Smooth muscle cell (in vitro differentiated cells): ENCODE results near the gene CAPN9. TPM values are rescaled to one million over a fixed set of nuclear protein-coding genes. Genes with fewer than 3 reads are reported as not detected.

Source experiments
- DNase-seq: peaks from one replicate; lab custom pipeline; 2025; ENCODE audit not compliant: unreplicated experiment; lab: John Stamatoyannopoulos, UW
- H2AFZ ChIP-seq: fragments of 200-600 bp; sonication (generic); 2 replicates; pipeline ENCODE4 v1.6.0; 2016; ENCODE audit warnings: antibody characterized with exemption, low read depth, mild to moderate bottlenecking
- H3F3A ChIP-seq: fragments of 200-600 bp; sonication (generic); 2 replicates; pipeline ENCODE4 v1.6.0; 2017; ENCODE audit warnings: antibody characterized with exemption, low read depth
- H3K27ac ChIP-seq: fragments of 200-600 bp; sonication (generic); 2 replicates; pipeline ENCODE4 v1.5.1; 2016; ENCODE audit warnings: low read depth, mild to moderate bottlenecking
- H3K27me3 ChIP-seq: fragments of 200-600 bp; sonication (generic); 2 replicates; pipeline ENCODE4 v1.6.1; 2016; ENCODE audit warnings: low read depth, mild to moderate bottlenecking
- H3K36me3 ChIP-seq: fragments of 200-600 bp; sonication (generic); 2 replicates; pipeline ENCODE4 v1.5.1; 2016; ENCODE audit warnings: low read depth
- H3K4me1 ChIP-seq: fragments of 200-600 bp; sonication (generic); 2 replicates; pipeline ENCODE4 v1.5.1; 2016; ENCODE audit warnings: low read depth
- H3K4me2 ChIP-seq: fragments of 200-600 bp; sonication (generic); 2 replicates; pipeline ENCODE4 v1.6.0; 2016; ENCODE audit warnings: mild to moderate bottlenecking
- H3K4me3 ChIP-seq: fragments of 200-600 bp; sonication (generic); 2 replicates; pipeline ENCODE4 v1.5.1; 2016; ENCODE audit warnings: mild to moderate bottlenecking
- H3K79me2 ChIP-seq: fragments of 200-600 bp; sonication (generic); 2 replicates; pipeline ENCODE4 v1.6.0; 2016; ENCODE audit warnings: low read depth, mild to moderate bottlenecking
- H3K9ac ChIP-seq: fragments of 200-600 bp; sonication (generic); 2 replicates; pipeline ENCODE4 v1.6.0; 2016; ENCODE audit warnings: low read depth
- H3K9me3 ChIP-seq: fragments of 200-600 bp; sonication (generic); replicated peaks from 2 replicates; pipeline ENCODE4 v1.5.1; 2016; ENCODE audit warnings: low read depth
- H4K20me1 ChIP-seq: fragments of 200-600 bp; sonication (generic); 2 replicates; pipeline ENCODE4 v1.6.0; 2016; ENCODE audit warnings: low read depth
- CTCF ChIP-seq: fragments of 200-600 bp; sonication (generic); IDR thresholded peaks from 2 replicates; pipeline ENCODE4 v1.5.1; 2017; ENCODE audit warnings: borderline replicate concordance, mild to moderate bottlenecking, antibody characterized with exemption; ENCODE audit not compliant: insufficient read depth, poor library complexity, severe bottlenecking
- WGBS: methylation state at CpG from one replicate; pipeline ENCODE4 v1.1.7; 2016; ENCODE audit warnings: low lambda C conversion rate; 5-methylcytosine and 5-hydroxymethylcytosine counted together
- polyA plus RNA-seq: library from polyadenylated mRNA; unstranded; fragments of >200 nt; fragmentation: Nextera tagmentation; extraction: Ambion mirVana; gene quantifications from 2 replicates; pipeline ENCODE4 v1.2.1, GENCODE V29; 2016
- total RNA-seq: library from RNA; depleted of rRNA; stranded (reverse); fragments of >200 nt; gene quantifications from 2 replicates; pipeline ENCODE4 v1.2.3, GENCODE V29; 2014

The CAPN9 gene
- total and polyA plus RNA-seq, 2 experiments from 2014 or later: not detected

DNA sequence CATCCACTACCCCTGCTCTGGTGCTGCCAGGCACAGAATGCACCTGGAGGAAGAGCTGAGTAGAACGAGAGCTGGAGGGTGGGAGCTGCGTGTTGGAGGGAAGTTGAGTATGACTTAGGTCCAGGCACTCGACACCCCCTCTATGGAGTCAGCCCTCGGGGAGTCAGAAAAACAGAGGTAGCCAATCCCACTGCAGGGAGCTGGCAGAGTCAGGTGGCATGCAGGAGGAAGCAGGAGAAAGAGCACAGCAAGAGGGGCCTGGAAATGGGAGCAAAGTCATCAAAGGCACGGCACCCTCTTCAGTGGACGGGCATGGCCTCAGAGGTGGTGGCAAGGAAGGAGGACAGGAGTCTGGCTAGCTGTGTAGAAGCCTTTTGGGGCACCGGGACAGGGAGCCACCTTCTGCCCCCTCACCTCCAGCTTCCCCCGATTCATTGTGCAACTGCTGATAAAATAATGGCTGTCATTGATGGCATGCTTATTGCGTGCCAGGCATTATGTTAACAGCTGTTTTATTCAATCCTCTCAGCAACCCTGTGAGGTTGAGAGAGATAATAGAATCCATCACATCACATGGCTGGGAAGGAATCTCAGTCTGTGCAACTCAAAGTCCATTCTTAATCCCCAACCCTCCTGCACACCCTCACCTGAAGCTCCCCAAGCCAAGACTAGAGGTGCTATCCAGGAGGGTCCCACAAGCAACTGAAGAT, 79.1 kb downstream of the CAPN9 start:
- H3K4me1 ChIP-seq: peaks cover 5% of the 10 kb centered on the region
- peaks cover 1% of the 10 kb centered on the region for H3F3A ChIP-seq
- H3K9ac ChIP-seq: no peak overlapping the region
- no peak overlapping the region for H3K4me3 ChIP-seq
- no peak for TF ChIP-seq CTCF
- DNase-seq: no peak
- H4K20me1 ChIP-seq: no peaks in the 10 kb centered on the region
- H3K36me3 ChIP-seq: no peaks in the 10 kb centered on the region
- H3K4me2 ChIP-seq: no peak overlapping the region
- no peak overlapping the region for H2AFZ ChIP-seq
- WGBS: 96% methylated on average over 9 of the region's 9 CpGs
- H3K27ac ChIP-seq: no peak overlapping the region
- no peaks in the 10 kb centered on the region for H3K79me2 ChIP-seq
- no peaks in the 10 kb centered on the region for H3K9me3 ChIP-seq
- H3K27me3 ChIP-seq: no peaks in the 10 kb centered on the region

- H3K36me3 ChIP-seq: no peaks in the 10 kb centered on the region
- H3K9me3 ChIP-seq: no peaks in the 10 kb centered on the region
- no peak for TF ChIP-seq CTCF
- H3K4me2 ChIP-seq: no peak overlapping the region
- no peak overlapping the region for H3K9ac ChIP-seq
- DNase-seq: no peak
- peaks cover 10% of the 10 kb centered on the region for H3F3A ChIP-seq
- H3K4me1 ChIP-seq: peaks cover 5% of the 10 kb centered on the region
- 79% methylated on average over 7 of the region's 7 CpGs for WGBS
- H3K79me2 ChIP-seq: no peaks in the 10 kb centered on the region
- no peaks in the 10 kb centered on the region for H3K27me3 ChIP-seq
- no peak overlapping the region for H2AFZ ChIP-seq
- H3K27ac ChIP-seq: no peak overlapping the region
- H4K20me1 ChIP-seq: no peaks in the 10 kb centered on the region
- H3K4me3 ChIP-seq: no peak overlapping the region
These were observed 80.0 kb downstream of the CAPN9 start for GRCh38 chr1:230827081-230827681.

DNA sequence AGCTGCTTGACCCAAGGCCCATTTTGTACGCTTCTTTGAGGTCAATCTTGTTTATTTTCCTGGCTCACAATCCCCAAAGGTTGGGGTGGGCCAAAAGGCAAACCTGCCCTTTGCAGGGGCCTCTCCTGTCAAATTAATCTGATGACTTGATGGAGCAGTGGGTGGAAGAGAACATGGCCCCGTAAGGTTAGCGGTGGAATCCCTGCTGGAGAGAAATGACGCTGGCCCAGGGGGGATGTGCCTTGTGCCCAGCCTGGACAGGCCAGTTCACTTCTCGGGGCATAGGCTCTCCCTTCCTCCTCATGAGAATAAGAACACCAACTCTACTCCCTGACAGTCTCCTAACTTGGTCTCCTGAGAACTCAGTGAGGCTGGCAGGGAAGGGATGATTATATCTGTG, 80.6 kb downstream of the CAPN9 start:
- peaks cover 11% of the 10 kb centered on the region for H3F3A ChIP-seq
- H3K4me3 ChIP-seq: no peak overlapping the region
- H3K9ac ChIP-seq: no peak overlapping the region
- H2AFZ ChIP-seq: no peak overlapping the region
- no peak for DNase-seq
- no peak for TF ChIP-seq CTCF
- peaks cover 5% of the 10 kb centered on the region for H3K4me1 ChIP-seq
- no peaks in the 10 kb centered on the region for H3K36me3 ChIP-seq
- 91% methylated on average over 5 of the region's 5 CpGs for WGBS
- H4K20me1 ChIP-seq: no peaks in the 10 kb centered on the region
- no peaks in the 10 kb centered on the region for H3K9me3 ChIP-seq
- H3K4me2 ChIP-seq: no peak overlapping the region
- H3K79me2 ChIP-seq: no peaks in the 10 kb centered on the region
- H3K27ac ChIP-seq: no peak overlapping the region
- H3K27me3 ChIP-seq: no peaks in the 10 kb centered on the region
